AG10803 (cell line): ENCODE results near the gene ODF2.

ENCODE experiments used
- DNase-seq: peaks from one replicate; pipeline ENCODE4 v3.0.0; 2010; ENCODE audit warnings: low read depth
- H3K4me3 ChIP-seq: 2 replicates; pipeline ENCODE4 v1.5.1; 2011; ENCODE audit warnings: mild to moderate bottlenecking, low read length, control low read depth
- CTCF ChIP-seq: conservative IDR thresholded peaks from 2 replicates; pipeline ENCODE4 v1.5.1; 2011; ENCODE audit warnings: mild to moderate bottlenecking, low read length, control low read depth, inconsistent platforms

ODF2 gene

DNA sequence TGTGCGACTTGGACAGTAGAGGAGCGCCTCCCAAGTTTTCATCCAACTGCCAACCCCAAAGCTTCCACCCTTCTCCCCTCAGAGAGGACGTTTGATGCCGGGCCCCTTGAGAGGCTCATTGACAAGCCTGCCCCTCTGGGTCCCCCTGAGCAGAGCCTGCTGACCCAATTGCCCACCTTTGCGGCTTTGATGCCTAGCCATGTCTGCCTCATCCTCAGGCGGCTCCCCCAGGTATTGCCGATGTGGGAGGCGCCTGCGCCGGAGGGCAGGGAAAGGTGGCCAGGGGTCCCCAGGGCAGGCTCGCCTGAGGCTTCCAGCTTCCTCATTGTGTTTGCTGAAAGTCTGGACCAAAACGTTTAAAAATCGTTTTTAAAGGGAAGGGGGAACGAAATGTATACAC is 1.4 kb downstream of the ODF2 start:
- TF ChIP-seq CTCF = no peak
- no peak for DNase-seq
- peak overlapping the region; percentile 85 for H3K4me3 ChIP-seq

- no peak for TF ChIP-seq CTCF
- H3K4me3 ChIP-seq = no peak overlapping the region
- no peak for DNase-seq
Measured at GRCh38 chr9:128459011-128459410, 3.2 kb downstream of the ODF2 start.

- no peak for TF ChIP-seq CTCF
- H3K4me3 ChIP-seq = no peak overlapping the region
- no peak for DNase-seq
Measured at GRCh38 chr9:128469070-128469469, 13.3 kb downstream of the ODF2 start.

- peak; percentile 87 for DNase-seq
- no peak for TF ChIP-seq CTCF
- H3K4me3 ChIP-seq = no peak overlapping the region
Measured at GRCh38 chr9:128470560-128470959, 14.8 kb downstream of the ODF2 start.

GRCh38 chr9:128473104-128473503 is 17.3 kb downstream of the ODF2 start:
- DNase-seq = no peak

DNA sequence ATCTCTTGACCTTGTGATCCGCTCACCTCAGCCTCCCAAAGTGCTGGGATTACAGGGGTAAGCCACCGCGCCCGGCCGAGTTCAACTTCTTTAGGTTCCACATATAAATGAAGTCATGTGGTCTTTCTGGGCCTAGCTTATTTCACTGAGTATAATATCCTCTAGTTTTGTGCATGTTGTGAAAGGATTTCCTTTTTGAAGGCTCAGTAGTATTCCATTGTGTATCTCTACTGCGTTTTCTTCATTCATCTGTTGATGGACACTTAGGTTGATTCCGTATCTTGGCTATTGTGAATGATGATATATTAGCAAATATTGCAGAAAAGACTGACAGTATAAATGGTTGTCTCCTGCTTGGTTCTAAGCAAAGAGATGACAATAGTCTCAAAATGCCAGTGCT is 20.1 kb downstream of the ODF2 start:
- no peak overlapping the region for H3K4me3 ChIP-seq
- no peak for TF ChIP-seq CTCF
- no peak for DNase-seq

More at GRCh38 chr9:128473104-128473503, 17.3 kb downstream of the ODF2 start:
- H3K4me3 ChIP-seq = no peak overlapping the region
- no peak for TF ChIP-seq CTCF

- TF ChIP-seq CTCF = no peak
- DNase-seq = no peak
- no peak overlapping the region for H3K4me3 ChIP-seq
Measured at GRCh38 chr9:128479262-128479661, 23.5 kb downstream of the ODF2 start.
